ENCODE measurements around the gene SEC14L1.

Gene SEC14L1

GRCh38 chr17:77146882-77147281 is 6.1 kb downstream of the SEC14L1 start:
- Histone ChIP-seq H3K4me3 (ENCODE audit: low read depth, low read length) (no peak overlapping the region), H3K36me3 (peaks cover 71% of the 10 kb centered on the region), H3K27ac (no peak overlapping the region), H3K9me3 (ENCODE audit: severe bottlenecking) (no peaks in the 10 kb centered on the region), H3K27me3 (ENCODE audit: insufficient read depth, low read depth, severe bottlenecking) (no peaks in the 10 kb centered on the region)
- no peak for TF ChIP-seq CTCF (IDR thresholded peaks at IDR 0.05; ENCODE audit: low read depth, low read length)
- DNase-seq = no peak

GRCh38 chr17:77147357-77147801 is 6.6 kb downstream of the SEC14L1 start:
- Histone ChIP-seq H3K27me3 (ENCODE audit: insufficient read depth, low read depth, severe bottlenecking) (no peaks in the 10 kb centered on the region), H3K4me3 (ENCODE audit: low read depth, low read length) (no peak overlapping the region), H3K9me3 (ENCODE audit: severe bottlenecking) (no peaks in the 10 kb centered on the region), H3K36me3 (peaks cover 71% of the 10 kb centered on the region), H3K27ac (no peak overlapping the region)
- no peak for TF ChIP-seq CTCF (IDR thresholded peaks at IDR 0.05; ENCODE audit: low read depth, low read length)
- DNase-seq = no peak

GRCh38 chr17:77148077-77148939 is 7.5 kb downstream of the SEC14L1 start:
- Histone ChIP-seq H3K36me3 (peaks cover 66% of the 10 kb centered on the region), H3K9me3 (ENCODE audit: severe bottlenecking) (no peaks in the 10 kb centered on the region), H3K27me3 (ENCODE audit: insufficient read depth, low read depth, severe bottlenecking) (no peaks in the 10 kb centered on the region), H3K4me3 (ENCODE audit: low read depth, low read length) (no peak overlapping the region), H3K27ac (no peak overlapping the region)
- no peak for DNase-seq
- TF ChIP-seq CTCF (IDR thresholded peaks at IDR 0.05; ENCODE audit: low read depth, low read length) = no peak

GRCh38 chr17:77148940-77149510 is 8.3 kb downstream of the SEC14L1 start:
- H3K4me3 ChIP-seq (ENCODE audit: low read depth, low read length) = no peak overlapping the region
- H3K27ac ChIP-seq = no peak overlapping the region
- no peak for DNase-seq
- H3K9me3 ChIP-seq (ENCODE audit: severe bottlenecking) = no peaks in the 10 kb centered on the region
- H3K27me3 ChIP-seq (ENCODE audit: insufficient read depth, low read depth, severe bottlenecking) = no peaks in the 10 kb centered on the region
- no peak for TF ChIP-seq CTCF (IDR thresholded peaks at IDR 0.05; ENCODE audit: low read depth, low read length)
- H3K36me3 ChIP-seq = peaks cover 59% of the 10 kb centered on the region

GRCh38 chr17:77150196-77150595 is 9.4 kb downstream of the SEC14L1 start:
- peaks cover 47% of the 10 kb centered on the region for H3K36me3 ChIP-seq
- DNase-seq = no peak
- TF ChIP-seq CTCF (IDR thresholded peaks at IDR 0.05; ENCODE audit: low read depth, low read length) = no peak
- H3K27me3 ChIP-seq (ENCODE audit: insufficient read depth, low read depth, severe bottlenecking) = no peaks in the 10 kb centered on the region
- no peaks in the 10 kb centered on the region for H3K9me3 ChIP-seq (ENCODE audit: severe bottlenecking)
- H3K4me3 ChIP-seq (ENCODE audit: low read depth, low read length) = no peak overlapping the region
- no peak overlapping the region for H3K27ac ChIP-seq
